H9 (cell line): ENCODE results near the gene CCNQ. TPM values are rescaled to one million over a fixed set of nuclear protein-coding genes. Genes with fewer than 3 reads are reported as not detected.

Source experiments
- DNase-seq: peaks from one replicate; pipeline ENCODE4 v3.0.0-alpha.2; 2017
- H2AFZ ChIP-seq: one replicate; pipeline ENCODE4 v1.6.1; 2013; ENCODE audit warnings: mild to moderate bottlenecking, low read length, control low read depth, moderate library complexity
- H2AK5ac ChIP-seq: 2 replicates; pipeline ENCODE4 v1.6.1; 2013; ENCODE audit warnings: low read length, control low read depth, mixed read lengths; ENCODE audit not compliant: insufficient read length
- H2BK120ac ChIP-seq: one replicate; pipeline ENCODE4 v1.6.1; 2013; ENCODE audit warnings: low read depth, mild to moderate bottlenecking, low read length, control low read depth, inconsistent platforms; ENCODE audit not compliant: poor library complexity, severe bottlenecking
- H2BK12ac ChIP-seq: 2 replicates; pipeline ENCODE4 v1.6.1; 2013; ENCODE audit warnings: low read length, control low read depth, mixed read lengths, low read depth; ENCODE audit not compliant: insufficient read length
- H2BK15ac ChIP-seq: 2 replicates; pipeline ENCODE4 v1.6.1; 2013; ENCODE audit warnings: low read depth, low read length, control low read depth
- H2BK20ac ChIP-seq: one replicate; pipeline ENCODE4 v1.6.1; 2013; ENCODE audit warnings: low read depth, mild to moderate bottlenecking, low read length, control low read depth, inconsistent platforms; ENCODE audit not compliant: poor library complexity, severe bottlenecking
- H2BK5ac ChIP-seq: 2 replicates; pipeline ENCODE4 v1.6.1; 2013; ENCODE audit warnings: low read length, control low read depth, mixed read lengths; ENCODE audit not compliant: insufficient read length
- H3K14ac ChIP-seq: 2 replicates; pipeline ENCODE4 v1.6.1; 2013; ENCODE audit warnings: low read length, control low read depth; ENCODE audit not compliant: insufficient read depth
- H3K18ac ChIP-seq: 2 replicates; pipeline ENCODE4 v1.6.1; 2013; ENCODE audit warnings: low read depth, mild to moderate bottlenecking, mixed read lengths, low read length, control low read depth; ENCODE audit not compliant: insufficient read length
- H3K23ac ChIP-seq: 2 replicates; pipeline ENCODE4 v1.6.1; 2013; ENCODE audit warnings: low read length, control low read depth, mixed read lengths, low read depth; ENCODE audit not compliant: insufficient read length
- H3K23me2 ChIP-seq: 2 replicates; pipeline ENCODE4 v1.6.1; 2013; ENCODE audit warnings: low read depth, mild to moderate bottlenecking, mixed read lengths, low read length, control low read depth; ENCODE audit not compliant: insufficient read length, poor library complexity, severe bottlenecking
- H3K27ac ChIP-seq: 2 replicates; pipeline ENCODE4 v1.5.1; 2013; ENCODE audit warnings: low read length, control low read depth, mixed read lengths, low read depth; ENCODE audit not compliant: insufficient read length
- H3K27me3 ChIP-seq: 2 replicates; pipeline ENCODE4 v1.6.1; 2013; ENCODE audit warnings: low read length, control low read depth, inconsistent platforms; ENCODE audit not compliant: insufficient read depth
- H3K4ac ChIP-seq: 2 replicates; pipeline ENCODE4 v1.6.1; 2013; ENCODE audit warnings: low read depth, mild to moderate bottlenecking, control low read depth, inconsistent platforms, low read length, moderate library complexity
- H3K4me1 ChIP-seq: 2 replicates; pipeline ENCODE4 v1.6.1; 2013; ENCODE audit warnings: low read length, control low read depth, inconsistent platforms; ENCODE audit not compliant: insufficient read depth
- H3K4me2 ChIP-seq: 2 replicates; pipeline ENCODE4 v1.6.1; 2013; ENCODE audit warnings: low read length, control low read depth, mixed read lengths; ENCODE audit not compliant: insufficient read length, insufficient read depth
- H3K56ac ChIP-seq: 2 replicates; pipeline ENCODE4 v1.6.1; 2013; ENCODE audit warnings: low read depth, mild to moderate bottlenecking, mixed read lengths, low read length, control low read depth; ENCODE audit not compliant: insufficient read length
- H3K79me1 ChIP-seq: 2 replicates; pipeline ENCODE4 v1.6.1; 2013; ENCODE audit warnings: low read depth, mild to moderate bottlenecking, moderate library complexity, low read length, control low read depth, inconsistent platforms; ENCODE audit not compliant: insufficient read depth, poor library complexity, severe bottlenecking
- H3K79me2 ChIP-seq: 2 replicates; pipeline ENCODE4 v1.6.1; 2013; ENCODE audit warnings: low read length, control low read depth, inconsistent platforms; ENCODE audit not compliant: insufficient read depth
- H3K9ac ChIP-seq: 2 replicates; pipeline ENCODE4 v1.6.1; 2013; ENCODE audit warnings: low read length, control low read depth, mixed read lengths; ENCODE audit not compliant: insufficient read length; ENCODE audit errors: extremely low read depth
- H3K9me3 ChIP-seq: one replicate; pipeline ENCODE4 v1.6.1; 2013; ENCODE audit warnings: low read depth, low read length, inconsistent platforms; ENCODE audit not compliant: control insufficient read depth
- H3T11ph ChIP-seq: one replicate; pipeline ENCODE4 v1.6.1; 2013; ENCODE audit warnings: mild to moderate bottlenecking, low read length, control low read depth, inconsistent platforms
- H4K20me1 ChIP-seq: one replicate; pipeline ENCODE4 v1.6.1; 2013; ENCODE audit not compliant: control insufficient read depth, insufficient read length, insufficient read depth
- H4K5ac ChIP-seq: 2 replicates; pipeline ENCODE4 v1.6.1; 2013; ENCODE audit warnings: low read depth, mild to moderate bottlenecking, mixed read lengths, low read length, control low read depth; ENCODE audit not compliant: insufficient read length
- H4K8ac ChIP-seq: replicated peaks from 2 replicates; pipeline ENCODE4 v1.6.1; 2013; ENCODE audit warnings: low read length, control low read depth, mixed read lengths, low read depth; ENCODE audit not compliant: insufficient read length
- H4K91ac ChIP-seq: 2 replicates; pipeline ENCODE4 v1.6.1; 2013; ENCODE audit warnings: low read depth, mild to moderate bottlenecking, moderate library complexity, mixed read lengths, low read length, control low read depth; ENCODE audit not compliant: insufficient read length
- H3K27ac Mint-ChIP-seq, 3 experiments: 2 replicates in 2 of 3; 3 replicates in 1 of 3; pipeline ENCODE4 v1.8.0; 2020 to 2021; ENCODE audit warnings: mixed read lengths in 3 of 3, mild to moderate bottlenecking in 1 of 3, moderate library complexity in 1 of 3
- H3K27me3 Mint-ChIP-seq: 2 replicates; pipeline ENCODE4 v1.8.0; 2021; ENCODE audit warnings: low read depth, mild to moderate bottlenecking, moderate library complexity, mixed read lengths
- H3K36me3 Mint-ChIP-seq, 3 experiments: 2 replicates in 2 of 3; 3 replicates in 1 of 3; pipeline ENCODE4 v1.8.0; 2020 to 2021; ENCODE audit warnings: low read depth in 3 of 3, mixed read lengths in 3 of 3; ENCODE audit not compliant: insufficient read depth in 1 of 3
- H3K4me1 Mint-ChIP-seq, 2 experiments: 2 replicates each; pipeline ENCODE4 v1.8.0; 2020; ENCODE audit warnings: mixed read lengths in 2 of 2
- H3K4me3 Mint-ChIP-seq, 2 experiments: 2 replicates in 1 of 2; 3 replicates in 1 of 2; pipeline ENCODE4 v1.8.0; 2020 to 2021; ENCODE audit warnings: mild to moderate bottlenecking in 2 of 2, mixed read lengths in 2 of 2, moderate library complexity in 1 of 2
- H3K9me3 Mint-ChIP-seq, 2 experiments: 2 replicates in 1 of 2; 3 replicates in 1 of 2; pipeline ENCODE4 v1.8.0; 2020; ENCODE audit warnings: mild to moderate bottlenecking in 2 of 2, mixed read lengths in 2 of 2, moderate library complexity in 1 of 2
- WGBS: extraction: QIAGEN DNeasy Blood & Tissue Kit; methylation state at CpG from one replicate; pipeline ENCODE4 v1.1.7; 2013; ENCODE audit warnings: missing lambda C conversion rate, low lambda C conversion rate, mixed read lengths; ENCODE audit not compliant: insufficient read length; ENCODE audit errors: extremely low coverage; 5-methylcytosine and 5-hydroxymethylcytosine counted together
- total RNA-seq: library from RNA; stranded (reverse); gene quantifications from 2 replicates; pipeline ENCODE4 v1.2.1, GENCODE V29; 2021
- TF ChIP-seq, protein P1 (sequence below): fragments of 200-600 bp; sonication (generic); conservative IDR thresholded peaks from 3 replicates; pipeline ENCODE4 v1.8.0; 2021; ENCODE audit warnings: antibody characterized with exemption, mild to moderate bottlenecking

The CCNQ gene
- total RNA-seq, 1 experiment from 2014 or later: 18.4 TPM

DNA sequence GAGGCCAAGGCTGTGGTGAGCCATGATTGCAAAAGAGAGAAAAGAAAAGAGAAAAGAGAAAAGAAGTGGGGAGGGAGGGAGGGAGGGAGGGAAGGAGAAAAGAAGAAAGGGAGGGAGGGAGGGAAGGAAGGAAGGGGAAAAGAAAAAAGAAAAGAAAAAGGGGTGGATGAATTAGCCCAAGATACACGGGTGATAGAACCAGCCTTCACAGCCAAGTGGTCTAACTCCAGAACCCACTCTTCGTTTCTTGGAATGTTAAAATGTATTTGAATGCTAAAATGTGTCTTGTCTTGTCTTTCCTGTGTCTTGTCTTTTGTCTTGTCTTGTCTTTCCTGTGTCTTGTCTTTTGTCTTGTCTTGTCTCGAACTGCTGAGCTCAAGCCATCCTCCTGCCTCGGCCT lies 13.1 kb downstream of the CCNQ start:
- no peak overlapping the region for H2BK12ac ChIP-seq
- no peak overlapping the region for H3K18ac ChIP-seq
- Mint-ChIP-seq H3K27ac (no peak overlapping the region), H3K36me3 (peaks cover 10 to 22% (median 21%) of the 10 kb centered on the region in 3 experiments), H3K9me3 (peaks cover 74 to 82% of the 10 kb centered on the region in 2 experiments), H3K27me3 (peaks cover 6% of the 10 kb centered on the region), H3K4me1 (peaks cover 0 to 6% of the 10 kb centered on the region in 2 experiments; a peak in 1 of 4 replicates), H3K4me3 (no peak overlapping the region)
- H2BK20ac ChIP-seq: no peak overlapping the region
- no peaks in the 10 kb centered on the region; the same call in 1 of the 2 replicates for H3K27me3 ChIP-seq
- H3K9me3 ChIP-seq: peaks cover 41% of the 10 kb centered on the region
- H2AFZ ChIP-seq: no peak overlapping the region
- H2BK5ac ChIP-seq: no peak overlapping the region
- H4K5ac ChIP-seq: no peak overlapping the region
- H3K23me2 ChIP-seq: no peaks in the 10 kb centered on the region
- no peak overlapping the region for H2BK120ac ChIP-seq
- H4K8ac ChIP-seq: no peak overlapping the region
- H3K4me1 ChIP-seq: no peaks in the 10 kb centered on the region
- no peak overlapping the region for H3K14ac ChIP-seq
- no peak overlapping the region for H2BK15ac ChIP-seq
- no peak overlapping the region for H2AK5ac ChIP-seq
- H4K91ac ChIP-seq: no peak overlapping the region
- H4K20me1 ChIP-seq: no peaks in the 10 kb centered on the region
- H3K79me1 ChIP-seq: no peaks in the 10 kb centered on the region
- no peak overlapping the region for H3K4me2 ChIP-seq
- H3K56ac ChIP-seq: no peak overlapping the region
- no CpG with 5 or more reads among the region's 4 CpGs for WGBS
- DNase-seq: no peak
- no peak overlapping the region for H3K27ac ChIP-seq
- H3K23ac ChIP-seq: no peak overlapping the region
- H3K9ac ChIP-seq: no peak overlapping the region
- TF ChIP-seq, protein P1, sequence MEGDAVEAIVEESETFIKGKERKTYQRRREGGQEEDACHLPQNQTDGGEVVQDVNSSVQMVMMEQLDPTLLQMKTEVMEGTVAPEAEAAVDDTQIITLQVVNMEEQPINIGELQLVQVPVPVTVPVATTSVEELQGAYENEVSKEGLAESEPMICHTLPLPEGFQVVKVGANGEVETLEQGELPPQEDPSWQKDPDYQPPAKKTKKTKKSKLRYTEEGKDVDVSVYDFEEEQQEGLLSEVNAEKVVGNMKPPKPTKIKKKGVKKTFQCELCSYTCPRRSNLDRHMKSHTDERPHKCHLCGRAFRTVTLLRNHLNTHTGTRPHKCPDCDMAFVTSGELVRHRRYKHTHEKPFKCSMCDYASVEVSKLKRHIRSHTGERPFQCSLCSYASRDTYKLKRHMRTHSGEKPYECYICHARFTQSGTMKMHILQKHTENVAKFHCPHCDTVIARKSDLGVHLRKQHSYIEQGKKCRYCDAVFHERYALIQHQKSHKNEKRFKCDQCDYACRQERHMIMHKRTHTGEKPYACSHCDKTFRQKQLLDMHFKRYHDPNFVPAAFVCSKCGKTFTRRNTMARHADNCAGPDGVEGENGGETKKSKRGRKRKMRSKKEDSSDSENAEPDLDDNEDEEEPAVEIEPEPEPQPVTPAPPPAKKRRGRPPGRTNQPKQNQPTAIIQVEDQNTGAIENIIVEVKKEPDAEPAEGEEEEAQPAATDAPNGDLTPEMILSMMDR: no peak
- no peak overlapping the region for H3T11ph ChIP-seq
- H3K79me2 ChIP-seq: no peaks in the 10 kb centered on the region
- no peak overlapping the region for H3K4ac ChIP-seq
